GM18870 (cell line): ENCODE results near the gene ARHGAP5.
"Not testable (repeated sequence)": the region's sequence is repeated elsewhere in the genome, so short reads cannot be mapped to it uniquely, and the experiment has no call there.

Source experiments
- ATAC-seq: cut with Tn5 transposase; IDR thresholded peaks from one replicate; pipeline ENCODE4 v1.9.1; 2021; ENCODE audit warnings: moderate library complexity; ENCODE audit not compliant: unreplicated experiment

Gene ARHGAP5

DNA sequence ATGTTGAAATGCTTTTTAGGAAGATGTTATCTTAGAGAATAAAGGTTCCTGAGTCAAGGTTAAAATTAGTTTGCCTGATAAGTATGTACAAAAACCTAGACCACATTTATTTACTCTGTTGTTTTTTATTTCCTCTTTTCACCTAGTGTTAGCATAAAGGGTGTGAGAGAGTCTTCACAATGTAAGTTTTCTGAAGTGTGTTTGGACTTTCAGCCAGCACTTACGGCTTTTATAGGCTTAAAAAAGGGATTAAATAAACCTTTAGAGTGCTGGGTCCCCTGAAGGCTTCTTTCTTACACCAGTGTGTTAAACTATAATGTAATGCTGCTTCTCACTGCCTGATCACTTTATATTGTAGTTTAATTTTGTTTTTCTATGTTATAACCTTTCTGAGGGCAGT lies 27.2 kb downstream of the ARHGAP5 start:
- ATAC-seq: no peak

DNA sequence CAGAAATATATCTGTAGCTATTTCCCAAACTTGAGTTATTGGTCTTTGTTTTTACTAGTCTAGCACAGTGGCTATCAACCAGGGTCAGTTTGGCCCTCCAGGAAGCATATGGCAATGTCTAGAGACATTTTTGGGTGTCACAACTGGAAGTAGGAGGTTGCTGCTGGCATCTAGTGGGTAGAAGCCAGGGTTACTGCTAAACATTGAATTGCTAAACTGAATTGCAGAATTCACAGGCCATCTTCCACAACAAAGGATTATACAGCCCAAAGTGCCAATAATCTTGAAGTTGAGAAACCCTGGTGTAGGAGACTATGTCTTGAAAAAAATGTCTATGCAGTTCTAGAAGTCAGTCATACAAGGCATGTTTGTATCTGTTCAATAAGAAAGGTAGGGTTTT lies 27.7 kb downstream of the ARHGAP5 start:
- ATAC-seq: no peak

DNA sequence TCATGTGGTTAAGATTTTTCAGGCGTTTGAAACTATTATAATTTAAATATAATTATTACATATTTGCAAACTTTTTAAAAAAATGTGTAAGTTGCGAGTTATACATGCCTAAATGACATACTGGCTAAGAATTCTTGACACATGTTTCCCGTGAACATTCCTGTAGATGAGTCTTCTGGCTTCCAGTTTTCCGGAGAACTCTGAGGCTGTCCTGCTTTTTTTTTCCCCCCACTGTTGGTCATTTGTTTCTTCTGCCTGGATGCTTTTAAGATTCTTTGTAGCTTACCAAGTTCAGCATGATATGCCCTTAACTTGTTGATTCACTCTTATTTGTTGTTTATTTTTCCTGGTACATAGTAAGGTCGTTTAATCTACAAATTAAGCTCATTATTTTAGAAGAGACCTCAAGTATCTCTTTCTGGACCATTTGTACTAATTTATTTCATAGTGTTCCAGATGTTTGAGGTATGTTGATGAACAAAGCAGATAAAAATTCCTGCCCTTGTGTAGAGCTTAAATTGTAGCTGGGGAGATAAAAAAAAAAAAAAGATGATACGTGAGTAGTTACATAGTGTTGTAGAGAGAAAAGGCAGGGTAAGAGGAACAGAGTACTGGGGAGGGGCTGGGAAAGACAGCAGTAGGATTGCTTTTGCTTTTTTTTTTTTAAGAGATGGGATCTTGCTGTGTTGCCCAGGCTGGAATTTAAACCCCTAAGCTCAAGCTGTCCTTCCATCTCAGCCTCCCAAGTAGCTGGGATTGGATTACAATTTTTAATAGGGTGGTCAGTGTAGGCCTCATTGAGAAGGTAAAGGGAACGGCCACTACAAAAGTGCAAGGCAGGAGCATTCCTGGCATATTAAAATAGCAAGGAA lies 32.8 kb downstream of the ARHGAP5 start:
- ATAC-seq: no peak

DNA sequence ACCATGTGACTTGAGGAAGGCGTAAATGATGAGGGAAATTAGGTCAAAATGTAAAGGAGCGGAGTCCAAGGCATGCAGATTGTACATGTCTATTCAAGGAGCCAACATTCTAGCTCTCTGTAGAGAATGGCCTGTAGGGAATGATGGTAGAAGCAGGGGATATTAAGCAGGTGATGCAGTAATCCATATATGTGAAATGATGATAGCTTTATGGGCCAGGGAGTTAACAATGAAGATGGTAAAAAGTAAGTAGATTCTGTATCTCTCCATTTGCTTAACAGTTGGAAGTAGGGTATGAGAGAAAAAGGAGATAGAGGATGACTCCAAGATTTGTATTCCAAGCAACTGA lies 33.4 kb downstream of the ARHGAP5 start:
- ATAC-seq: no peak

DNA sequence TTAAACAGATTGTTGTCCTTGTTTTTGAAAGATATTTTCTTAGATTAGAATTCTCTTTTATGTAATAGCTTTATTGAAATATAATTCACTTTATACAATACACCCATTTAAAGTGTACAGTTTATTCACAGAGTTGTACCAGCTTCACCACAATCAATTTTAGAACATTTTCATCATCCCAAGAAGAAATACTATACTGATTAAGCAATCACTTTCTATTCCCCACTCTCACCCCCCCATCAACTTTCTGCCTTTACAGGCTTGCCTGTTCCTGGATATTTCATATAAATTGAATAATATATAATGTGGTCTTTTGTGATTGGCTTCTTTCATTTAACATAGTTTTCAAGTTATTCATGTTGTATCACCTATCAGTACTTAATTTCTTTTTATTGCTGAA lies 44.4 kb downstream of the ARHGAP5 start:
- ATAC-seq: no peak

DNA sequence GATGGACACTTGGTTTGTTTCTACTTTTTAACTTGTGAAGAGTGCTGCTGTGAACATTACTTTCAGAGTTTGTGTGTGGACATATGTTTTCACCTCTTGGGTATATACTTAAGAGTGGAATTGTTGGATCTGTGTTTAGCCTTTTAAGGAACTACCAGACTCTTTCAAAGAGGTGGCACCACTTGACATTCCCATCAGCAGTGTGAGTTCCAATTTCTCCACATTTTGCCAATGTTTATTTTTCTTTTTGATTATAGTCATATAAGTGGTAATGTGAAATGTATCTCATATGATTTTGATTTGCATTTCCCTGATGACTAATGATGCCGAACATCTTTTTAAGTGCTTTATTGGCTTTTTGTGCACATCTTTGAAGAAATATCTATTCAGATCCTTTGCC lies 44.8 kb downstream of the ARHGAP5 start:
- ATAC-seq: no peak

DNA sequence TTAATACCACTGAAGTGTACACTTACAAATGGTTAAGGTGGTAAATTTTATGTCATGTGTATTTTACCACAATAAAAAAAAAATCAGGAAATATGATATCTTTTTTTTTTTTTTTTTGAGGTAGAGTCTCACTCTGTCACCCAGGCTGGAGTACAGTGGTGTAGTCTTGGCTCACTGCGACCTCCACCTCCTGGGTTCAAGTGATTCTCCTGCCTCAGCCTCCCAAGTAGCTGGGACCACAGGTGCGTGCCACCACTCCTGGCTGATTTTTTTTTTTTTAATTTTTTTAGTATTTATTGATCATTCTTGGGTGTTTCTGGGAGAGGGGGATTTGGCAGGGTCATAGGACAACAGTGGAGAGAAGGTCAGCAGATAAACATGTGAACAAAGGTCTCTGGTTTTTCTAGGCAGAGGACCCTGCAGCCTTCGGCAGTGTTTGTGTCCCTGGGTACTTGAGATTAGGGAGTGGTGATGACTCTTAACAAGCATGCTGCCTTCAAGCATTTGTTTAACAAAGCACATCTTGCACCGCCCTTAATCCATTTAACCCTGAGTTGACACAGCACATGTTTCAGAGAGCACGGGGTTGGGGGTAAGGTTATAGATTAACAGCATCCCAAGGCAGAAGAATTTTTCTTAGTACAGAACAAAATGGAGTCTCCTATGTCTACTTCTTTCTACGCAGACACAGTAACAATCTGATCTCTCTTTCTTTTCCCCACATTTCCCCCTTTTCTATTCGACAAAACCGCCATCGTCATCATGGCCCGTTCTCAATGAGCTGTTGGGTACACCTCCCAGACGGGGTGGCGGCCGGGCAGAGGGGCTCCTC lies 50.0 kb downstream of the ARHGAP5 start:
- ATAC-seq: not testable (repeated sequence)

DNA sequence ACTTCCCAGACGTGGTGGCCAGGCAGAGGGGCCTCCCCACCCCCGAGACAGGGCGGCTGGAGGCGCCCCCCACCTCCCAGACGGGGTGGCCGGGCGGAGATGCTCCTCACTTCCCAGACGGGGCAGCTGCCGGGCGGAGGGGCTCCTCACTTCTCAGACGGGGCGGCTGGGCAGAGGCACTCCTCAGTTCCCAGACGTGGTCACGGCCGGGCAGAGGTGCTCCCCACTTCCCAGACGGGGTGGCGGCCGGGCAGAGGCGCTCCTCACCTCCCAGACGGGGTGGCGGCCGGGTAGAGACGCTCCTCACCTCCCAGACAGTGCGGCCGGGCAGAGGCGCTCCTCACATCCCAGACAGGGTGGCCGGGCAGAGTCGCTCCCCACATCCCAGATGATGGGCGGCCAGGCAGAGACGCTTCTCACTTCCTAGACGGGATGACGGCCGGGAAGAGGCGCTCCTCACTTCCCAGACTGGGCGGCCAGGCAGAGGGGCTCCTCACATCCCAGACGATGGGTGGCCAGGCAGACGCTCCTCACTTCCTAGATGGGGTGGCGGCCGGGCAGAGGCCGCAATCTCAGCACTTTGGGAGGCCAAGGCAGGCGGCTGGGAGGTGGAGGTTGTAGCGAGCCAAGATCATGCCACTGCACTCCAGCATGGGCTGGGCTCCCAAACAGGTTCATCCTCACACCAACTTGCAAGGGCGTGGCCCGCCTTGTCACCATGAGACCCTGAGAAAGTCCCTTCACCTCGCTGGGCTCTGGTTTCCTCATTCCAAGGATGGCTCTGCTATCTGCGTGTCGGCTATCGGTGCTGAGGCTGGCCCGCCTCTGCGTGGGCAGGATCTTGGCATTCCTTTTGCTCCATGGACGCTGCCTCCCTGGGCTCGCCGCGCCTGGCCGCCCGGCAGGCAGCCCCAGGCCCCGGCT lies 50.9 kb downstream of the ARHGAP5 start:
- ATAC-seq: not testable (repeated sequence)

DNA sequence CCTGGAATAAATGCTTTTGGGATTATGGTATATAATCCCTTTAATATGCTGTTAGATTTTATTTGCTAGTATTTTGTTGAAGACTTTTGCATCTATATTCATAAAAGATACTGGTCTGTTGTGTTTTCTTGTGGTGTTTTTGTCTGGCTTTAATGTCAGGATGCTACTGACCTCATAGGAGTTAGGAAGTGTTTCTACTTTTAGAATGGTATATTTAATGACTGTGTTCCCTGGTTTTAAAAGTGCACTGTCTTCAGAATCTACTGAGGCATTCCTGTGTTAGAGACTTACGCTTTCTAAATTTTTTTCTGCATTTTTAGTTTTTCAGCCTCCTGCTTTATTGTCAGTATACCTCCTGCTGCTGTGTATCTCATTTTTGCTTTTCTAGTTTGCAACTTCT lies 51.6 kb downstream of the ARHGAP5 start:
- ATAC-seq: no peak

DNA sequence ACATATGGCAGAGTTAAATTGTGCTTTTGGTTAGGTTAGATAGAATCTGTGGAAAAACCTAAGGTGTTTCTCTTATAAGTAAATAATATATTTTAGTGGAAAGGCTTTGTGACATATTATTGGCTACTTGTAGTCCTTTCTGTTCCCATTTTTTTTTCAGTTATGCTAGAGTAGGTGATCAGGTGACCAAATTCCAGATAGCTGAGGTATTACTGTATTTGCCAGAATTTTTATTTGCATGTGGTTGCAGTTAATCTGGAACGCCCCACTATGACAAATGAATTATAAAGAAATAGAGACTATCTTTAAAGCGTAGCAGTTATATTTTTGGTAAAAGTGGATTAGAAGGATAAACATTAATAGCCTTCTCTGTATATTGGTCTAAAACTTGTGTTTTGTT lies 52.0 kb downstream of the ARHGAP5 start:
- ATAC-seq: no peak

DNA sequence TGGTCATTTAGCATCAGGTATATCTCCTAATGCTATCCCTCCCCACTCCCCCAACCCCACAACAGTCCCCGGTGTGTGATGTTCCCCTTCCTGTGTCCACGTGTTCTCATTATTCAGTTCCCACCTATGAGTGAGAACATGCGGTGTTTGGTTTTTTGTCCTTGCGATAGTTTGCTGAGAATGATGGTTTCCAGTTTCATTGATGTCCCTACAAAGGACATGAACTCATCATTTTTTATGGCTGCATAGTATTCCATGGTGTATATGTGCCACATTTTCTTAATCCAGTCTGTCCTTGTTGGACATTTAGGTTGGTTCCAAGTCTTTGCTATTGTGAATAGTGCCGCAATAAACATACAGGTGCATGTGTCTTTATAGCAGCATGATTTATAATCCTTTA lies 54.6 kb downstream of the ARHGAP5 start:
- not testable (repeated sequence) for ATAC-seq

DNA sequence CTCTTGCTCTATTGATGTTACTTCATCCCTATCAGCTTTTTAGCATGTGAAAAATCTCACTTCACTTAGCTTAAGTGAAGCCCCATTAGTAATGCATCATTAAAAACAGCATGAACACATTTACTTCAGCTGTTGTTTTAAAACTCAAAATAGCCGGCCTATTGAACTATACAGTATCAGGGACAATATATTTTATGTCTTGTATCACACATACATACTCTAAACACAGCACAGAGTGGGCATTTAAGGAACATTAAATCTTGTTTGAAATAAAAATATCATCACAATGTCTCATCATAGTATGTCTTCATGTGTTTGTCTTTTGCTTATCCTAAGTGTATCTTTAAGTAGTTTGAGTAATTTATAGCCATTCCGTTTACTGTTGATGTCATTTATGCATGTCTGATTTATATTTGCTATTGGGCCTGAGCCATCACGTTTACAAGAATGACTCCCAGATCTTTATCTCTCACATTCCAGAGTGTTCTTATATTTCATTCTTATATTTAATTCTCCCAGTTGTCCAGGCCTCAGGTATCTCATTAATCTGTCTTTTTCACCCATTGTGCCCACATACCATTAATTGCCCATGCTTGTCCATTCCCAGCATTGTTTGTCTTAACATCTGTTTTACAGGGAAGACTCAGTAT lies 57.5 kb downstream of the ARHGAP5 start:
- ATAC-seq: no peak

DNA sequence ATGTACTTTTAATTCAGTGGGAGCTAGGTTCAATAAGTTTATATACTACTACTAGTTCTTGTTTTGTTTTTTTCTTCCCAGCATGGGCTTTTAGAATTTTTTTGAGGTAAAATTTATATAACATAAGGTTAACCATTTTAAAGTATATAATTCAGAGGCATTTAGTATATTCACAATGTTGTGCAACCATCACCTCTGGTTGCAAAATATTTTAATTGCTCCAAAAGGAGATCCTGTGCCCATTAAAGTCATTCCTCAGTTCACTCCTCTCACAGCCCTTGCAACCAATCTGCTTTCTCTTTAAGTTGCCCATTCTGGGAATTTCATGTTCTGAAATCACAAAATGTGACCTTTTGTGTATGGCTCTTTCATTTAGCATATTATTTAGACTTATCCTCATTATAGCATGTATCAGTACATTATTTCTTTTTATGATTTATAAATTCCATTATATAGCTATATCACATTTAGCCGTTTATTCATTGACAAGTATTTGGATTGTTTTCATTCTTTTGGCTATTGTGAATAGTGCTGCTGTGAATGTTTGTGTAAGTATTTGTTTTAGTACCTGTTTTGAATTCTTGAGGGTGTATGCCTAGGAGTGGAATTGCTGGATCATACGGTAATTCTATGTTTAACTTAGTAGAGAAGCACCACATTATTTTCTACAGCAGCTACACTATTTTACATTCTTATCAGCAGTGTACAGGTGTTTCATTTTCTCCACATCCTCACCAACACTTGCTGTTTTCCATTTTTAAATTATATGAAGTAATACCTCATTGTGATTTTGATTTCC lies 59.1 kb downstream of the ARHGAP5 start:
- no peak for ATAC-seq

DNA sequence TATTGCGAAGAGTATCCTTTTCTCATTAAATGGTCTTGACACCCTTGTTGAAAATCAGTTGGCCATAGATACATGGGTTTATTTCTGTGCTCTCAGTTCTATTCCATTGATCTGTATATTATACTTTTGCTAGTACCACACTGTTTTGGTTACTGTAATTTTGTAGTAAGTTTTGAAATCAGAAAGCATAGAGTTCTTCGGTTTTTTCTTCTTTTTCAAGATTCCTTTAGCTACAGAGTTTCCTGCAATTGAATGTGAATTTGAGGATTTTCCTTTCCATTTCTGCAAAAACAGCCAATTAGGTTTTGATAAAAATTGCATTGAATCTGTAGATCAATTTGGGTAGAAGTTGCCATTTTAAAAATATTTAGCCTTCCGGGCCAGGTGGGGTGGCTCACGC lies 60.2 kb downstream of the ARHGAP5 start:
- no peak for ATAC-seq

DNA sequence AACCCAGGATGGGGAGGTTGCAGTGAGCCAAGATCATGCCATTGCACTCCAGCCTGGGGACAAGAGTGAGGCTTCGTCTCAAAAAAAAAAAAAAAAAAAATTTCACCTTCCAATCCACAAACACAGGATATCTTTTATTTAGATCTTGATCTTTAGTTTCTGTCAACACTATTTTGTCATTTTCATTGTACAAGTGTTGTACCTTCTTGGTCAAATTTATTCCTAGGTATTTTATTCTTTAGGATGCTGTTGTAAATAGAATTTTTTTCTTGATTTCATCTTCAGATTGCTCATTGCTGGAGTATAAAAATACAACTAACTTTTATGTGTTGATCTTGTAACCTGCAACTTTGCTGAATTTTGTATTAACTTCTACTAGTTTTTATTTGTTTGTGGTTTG lies 60.8 kb downstream of the ARHGAP5 start:
- no peak for ATAC-seq

DNA sequence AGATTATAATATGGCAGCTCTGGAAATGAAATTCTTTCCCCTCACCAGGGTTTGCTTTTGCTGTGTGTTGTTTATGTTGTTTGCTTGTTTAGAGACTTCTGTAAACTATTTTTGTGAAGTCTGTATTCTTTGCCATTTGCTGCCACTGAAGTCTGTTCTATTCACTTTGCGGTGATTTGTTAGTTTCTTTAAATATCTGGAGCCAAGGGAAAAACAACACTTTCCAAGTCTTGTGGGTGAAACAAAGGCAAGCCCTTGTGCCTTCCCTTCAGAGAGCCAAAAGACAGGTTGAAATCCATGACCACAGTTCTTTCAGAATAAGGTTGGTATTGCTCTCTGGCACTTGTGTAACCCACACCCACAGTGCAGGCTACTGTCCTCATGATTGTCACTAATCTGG lies 65.2 kb downstream of the ARHGAP5 start:
- no peak for ATAC-seq

DNA sequence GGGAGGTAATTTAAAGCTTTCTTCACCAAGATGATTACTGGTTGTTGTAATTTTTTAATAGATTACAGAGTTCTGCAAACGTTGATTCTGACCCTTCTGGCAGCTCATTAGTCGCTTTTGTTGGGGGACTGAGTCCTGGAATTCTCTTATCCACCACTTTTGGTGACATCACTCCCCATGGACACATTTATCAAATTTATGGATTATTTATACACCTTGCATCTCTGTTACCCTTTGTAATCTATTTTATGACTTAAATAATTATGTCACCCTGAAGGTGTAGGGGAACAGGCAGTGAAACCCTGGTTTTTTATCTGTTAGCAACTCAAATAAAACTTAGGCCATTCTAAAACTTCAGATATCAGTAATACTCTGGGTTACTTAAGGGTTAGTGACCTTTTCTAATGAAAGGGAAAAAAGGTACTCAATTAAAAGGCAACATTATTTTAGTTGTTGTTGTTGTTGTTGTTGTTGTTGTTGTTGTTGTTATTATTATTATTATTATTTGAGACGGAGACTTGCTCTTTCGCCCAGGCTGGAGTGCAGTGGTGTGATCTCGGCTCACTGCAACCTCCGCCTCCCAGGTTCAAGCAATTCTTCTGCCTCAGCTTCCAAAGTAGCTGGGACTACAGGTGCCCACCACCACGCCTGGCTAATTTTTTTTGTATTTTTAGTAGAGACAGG lies 65.8 kb downstream of the ARHGAP5 start:
- ATAC-seq: no peak

DNA sequence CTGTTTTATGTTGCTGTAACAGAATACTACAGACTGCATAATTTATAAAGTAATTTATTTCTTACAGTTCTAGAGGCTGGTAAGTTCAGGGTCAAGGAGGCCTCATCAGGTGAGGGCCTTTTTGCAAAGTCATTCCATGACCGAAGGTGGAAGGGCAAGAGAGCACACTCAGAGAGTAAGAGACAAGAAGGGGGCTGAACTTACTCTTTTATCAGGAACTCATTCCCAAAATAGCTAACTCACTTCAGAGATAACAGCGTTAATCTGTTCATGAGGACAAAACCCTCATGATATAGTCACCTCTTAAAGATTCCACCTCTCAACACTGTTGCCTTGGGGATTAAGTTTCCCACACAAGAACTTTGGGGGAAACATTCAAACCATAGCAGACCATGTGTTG lies 73.3 kb downstream of the ARHGAP5 start:
- ATAC-seq: no peak

DNA sequence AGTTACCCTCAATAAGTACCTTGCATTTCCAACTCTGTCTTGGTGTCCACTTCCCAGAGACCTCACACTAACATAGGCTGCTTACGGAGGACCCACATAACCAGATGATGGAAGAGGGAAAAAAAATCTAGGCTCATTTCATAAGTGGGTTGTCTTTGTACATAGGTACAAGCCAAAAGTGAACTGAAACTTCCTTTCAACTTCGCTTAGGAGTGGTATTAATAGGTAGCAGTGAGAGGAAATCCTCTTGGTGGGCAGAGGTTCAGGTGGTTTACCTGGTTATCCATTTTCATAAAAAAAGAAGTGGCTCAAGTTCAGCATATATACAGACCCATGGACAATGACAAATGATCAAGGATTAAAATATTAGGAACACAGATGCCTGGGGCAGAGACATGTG lies 88.9 kb downstream of the ARHGAP5 start:
- ATAC-seq: no peak
